Naive B cell (primary cell): ENCODE data around the gene SNX18. TPM values are rescaled to one million over a fixed set of nuclear protein-coding genes. Genes with fewer than 3 reads are reported as not detected.

Source experiments
- ATAC-seq, 2 donors: fragments of 150-1000 bp; cut with Tn5 transposase; 2 replicates each; pipeline ENCODE4 v1.10.0; 2021; ENCODE audit warnings: low read depth in 2 of 2, mild to moderate bottlenecking in 2 of 2, moderate library complexity in 2 of 2
- DNase-seq: peaks from one replicate; pipeline ENCODE4 v3.0.0; 2022
- H3K27ac Mint-ChIP-seq, 6 donors: one replicate each; pipeline ENCODE4 v1.8.0; 2020 to 2022; ENCODE audit warnings: mild to moderate bottlenecking in 6 of 6, mixed read lengths in 6 of 6, moderate library complexity in 5 of 6, inconsistent platforms in 2 of 6
- H3K27me3 Mint-ChIP-seq, 3 donors: one replicate each; pipeline ENCODE4 v1.8.0; 2021 to 2022; ENCODE audit warnings: mixed read lengths in 3 of 3, mild to moderate bottlenecking in 1 of 3
- H3K36me3 Mint-ChIP-seq, 2 donors: one replicate each; pipeline ENCODE4 v1.8.0; 2020 to 2022; ENCODE audit warnings: mixed read lengths in 2 of 2, inconsistent platforms in 1 of 2, mild to moderate bottlenecking in 1 of 2
- H3K4me1 Mint-ChIP-seq, 3 donors: one replicate each; pipeline ENCODE4 v1.8.0; 2020 to 2022; ENCODE audit warnings: mixed read lengths in 3 of 3, inconsistent platforms in 1 of 3, mild to moderate bottlenecking in 1 of 3, moderate library complexity in 1 of 3
- H3K4me3 Mint-ChIP-seq, 8 donors: one replicate each; pipeline ENCODE4 v1.8.0; 2020 to 2022; ENCODE audit warnings: mild to moderate bottlenecking in 8 of 8, mixed read lengths in 8 of 8, moderate library complexity in 8 of 8, inconsistent platforms in 2 of 8
- H3K9me3 Mint-ChIP-seq, 7 donors: one replicate each; pipeline ENCODE4 v1.8.0; 2020 to 2022; ENCODE audit warnings: mixed read lengths in 7 of 7, mild to moderate bottlenecking in 5 of 7, inconsistent platforms in 2 of 7, moderate library complexity in 1 of 7
- polyA plus RNA-seq, 6 donors: library from polyadenylated mRNA; unstranded; fragments of 300-500 nt; fragmentation: Illumina TruSeq; gene quantifications; one replicate each; pipeline ENCODE4 v1.2.3, GENCODE V29; 2021; ENCODE audit warnings: low read depth in 6 of 6

The SNX18 gene
- polyA plus RNA-seq, 6 donors from 2014 or later, result 0.74 to 10.2 (median 7.6) TPM

- Mint-ChIP-seq H3K4me3 (no peak overlapping the region), H3K27me3 (peaks cover 0 to 6% (median 0%) of the 10 kb centered on the region in 3 donors), H3K27ac (no peak overlapping the region), H3K9me3 (peaks cover 0 to 3% (median 0%) of the 10 kb centered on the region in 7 donors), H3K4me1 (peaks cover 26 to 33% (median 32%) of the 10 kb centered on the region in 3 donors), H3K36me3 (no peaks in the 10 kb centered on the region)
- DNase-seq, result no peak
- ATAC-seq, result no peak
These were observed 60.5 kb downstream of the SNX18 start for GRCh38 chr5:54577937-54578653.

- Mint-ChIP-seq H3K4me1 (peaks cover 23 to 32% (median 24%) of the 10 kb centered on the region in 3 donors), H3K27ac (peak overlapping the region in 1 of 6 donors; percentile 3), H3K36me3 (no peaks in the 10 kb centered on the region), H3K27me3 (peaks cover 0 to 6% (median 0%) of the 10 kb centered on the region in 3 donors), H3K9me3 (peaks cover 0 to 1% (median 0%) of the 10 kb centered on the region in 7 donors), H3K4me3 (no peak overlapping the region)
- DNase-seq (no peak), ATAC-seq (no peak)
These were observed 62.2 kb downstream of the SNX18 start for GRCh38 chr5:54579591-54580295.

GRCh38 chr5:54580997-54581811 is 63.6 kb downstream of the SNX18 start:
- H3K27me3 Mint-ChIP-seq, result no peaks in the 10 kb centered on the region
- no peak for DNase-seq
- H3K4me3 Mint-ChIP-seq, result peak overlapping the region in 1 of 8 donors; percentile 41
- peaks cover under 1 to 2% of the 10 kb centered on the region in 2 donors for H3K36me3 Mint-ChIP-seq
- H3K4me1 Mint-ChIP-seq, result peaks cover 17 to 26% (median 22%) of the 10 kb centered on the region in 3 donors
- peaks cover 0 to 8% (median 1%) of the 10 kb centered on the region in 7 donors for H3K9me3 Mint-ChIP-seq
- peak overlapping the region in 3 of 6 donors; percentile 1 to 44 (median 43) for H3K27ac Mint-ChIP-seq
- no peak for ATAC-seq

GRCh38 chr5:54581831-54582548 is 64.4 kb downstream of the SNX18 start:
- peaks cover 17 to 26% (median 22%) of the 10 kb centered on the region in 3 donors for H3K4me1 Mint-ChIP-seq
- no peak for DNase-seq
- peaks cover 5 to 6% of the 10 kb centered on the region in 2 donors for H3K36me3 Mint-ChIP-seq
- no peaks in the 10 kb centered on the region for H3K27me3 Mint-ChIP-seq
- H3K27ac Mint-ChIP-seq, result peak overlapping the region in 2 of 6 donors; percentile 29 to 43
- H3K4me3 Mint-ChIP-seq, result no peak overlapping the region
- ATAC-seq, result no peak
- peaks cover 0 to 13% (median 6%) of the 10 kb centered on the region in 7 donors for H3K9me3 Mint-ChIP-seq

- Mint-ChIP-seq H3K4me1 (peaks cover 15 to 28% (median 23%) of the 10 kb centered on the region in 3 donors), H3K4me3 (no peak overlapping the region), H3K27me3 (no peaks in the 10 kb centered on the region), H3K36me3 (peaks cover 6 to 9% of the 10 kb centered on the region in 2 donors), H3K27ac (peak overlapping the region in 1 of 6 donors; percentile 66), H3K9me3 (peaks cover 0 to 13% (median 6%) of the 10 kb centered on the region in 7 donors)
- no peak for DNase-seq
- no peak for ATAC-seq
These were observed 68.8 kb downstream of the SNX18 start for GRCh38 chr5:54586336-54586735.

- no peak for ATAC-seq
- Mint-ChIP-seq H3K4me3 (no peak overlapping the region), H3K27me3 (no peaks in the 10 kb centered on the region), H3K27ac (peak overlapping the region in 2 of 6 donors; percentile 24 to 85), H3K9me3 (peaks cover 0 to 13% (median 6%) of the 10 kb centered on the region in 7 donors), H3K36me3 (peaks cover 6 to 9% of the 10 kb centered on the region in 2 donors), H3K4me1 (peaks cover 12 to 17% (median 16%) of the 10 kb centered on the region in 3 donors)
- DNase-seq, result no peak
These were observed 72.2 kb downstream of the SNX18 start for GRCh38 chr5:54589786-54590185.

GRCh38 chr5:54590824-54591223 is 73.3 kb downstream of the SNX18 start:
- no peaks in the 10 kb centered on the region for H3K27me3 Mint-ChIP-seq
- H3K4me3 Mint-ChIP-seq, result peak overlapping the region in 1 of 8 donors; percentile 29
- peaks cover 12 to 20% (median 16%) of the 10 kb centered on the region in 3 donors for H3K4me1 Mint-ChIP-seq
- ATAC-seq (peak in 1 of 2 donors; percentile 43), DNase-seq (no peak)
- H3K27ac Mint-ChIP-seq, result peak overlapping the region in 2 of 6 donors; percentile 50 to 75
- peaks cover 0 to 7% (median 4%) of the 10 kb centered on the region in 7 donors for H3K9me3 Mint-ChIP-seq
- peaks cover 6 to 9% of the 10 kb centered on the region in 2 donors for H3K36me3 Mint-ChIP-seq

GRCh38 chr5:54593779-54594178 is 76.2 kb downstream of the SNX18 start:
- DNase-seq (no peak), ATAC-seq (no peak)
- Mint-ChIP-seq H3K27ac (no peak overlapping the region), H3K4me3 (no peak overlapping the region), H3K4me1 (peaks cover 12 to 30% (median 20%) of the 10 kb centered on the region in 3 donors), H3K36me3 (peaks cover 0 to 18% of the 10 kb centered on the region in 2 donors), H3K9me3 (peaks cover 6 to 22% (median 14%) of the 10 kb centered on the region in 7 donors), H3K27me3 (no peaks in the 10 kb centered on the region)

- peak overlapping the region in 1 of 6 donors; percentile 13 for H3K27ac Mint-ChIP-seq
- ATAC-seq (no peak), DNase-seq (no peak)
- no peak overlapping the region for H3K4me3 Mint-ChIP-seq
- peaks cover 0 to 18% of the 10 kb centered on the region in 2 donors for H3K36me3 Mint-ChIP-seq
- peaks cover 6 to 26% (median 14%) of the 10 kb centered on the region in 7 donors for H3K9me3 Mint-ChIP-seq
- H3K4me1 Mint-ChIP-seq, result peaks cover 12 to 33% (median 22%) of the 10 kb centered on the region in 3 donors
- H3K27me3 Mint-ChIP-seq, result no peaks in the 10 kb centered on the region
These were observed 76.6 kb downstream of the SNX18 start for GRCh38 chr5:54594181-54594580.

GRCh38 chr5:54595721-54596120 is 78.2 kb downstream of the SNX18 start:
- Mint-ChIP-seq H3K36me3 (peaks cover 0 to 18% of the 10 kb centered on the region in 2 donors), H3K27ac (peak overlapping the region in 1 of 6 donors; percentile 80), H3K4me1 (peaks cover 7 to 22% (median 12%) of the 10 kb centered on the region in 3 donors), H3K9me3 (peaks cover 6 to 34% (median 14%) of the 10 kb centered on the region in 7 donors), H3K27me3 (no peaks in the 10 kb centered on the region), H3K4me3 (no peak overlapping the region)
- ATAC-seq (no peak), DNase-seq (no peak)
